IPS-15b (cell line): Measurements from ENCODE around the gene PZP.
"Not testable (repeated sequence)": the region's sequence is repeated elsewhere in the genome, so short reads cannot be mapped to it uniquely, and the experiment has no call there.

Source experiments
- H3K27me3 ChIP-seq: one replicate; pipeline ENCODE4 v1.6.1; 2013; ENCODE audit warnings: low read length; ENCODE audit not compliant: control insufficient read depth, insufficient read depth
- H3K36me3 ChIP-seq: one replicate; pipeline ENCODE4 v1.6.1; 2013; ENCODE audit warnings: low read length; ENCODE audit not compliant: control insufficient read depth, insufficient read depth
- H3K4me1 ChIP-seq: one replicate; pipeline ENCODE4 v1.6.1; 2013; ENCODE audit warnings: mild to moderate bottlenecking, low read length; ENCODE audit not compliant: control insufficient read depth, insufficient read depth
- H3K4me3 ChIP-seq: one replicate; pipeline ENCODE4 v1.5.1; 2013; ENCODE audit warnings: low read depth, low read length
- H3K9ac ChIP-seq: one replicate; pipeline ENCODE4 v1.6.1; 2013; ENCODE audit warnings: low read depth, mild to moderate bottlenecking, low read length
- H3K9me3 ChIP-seq: one replicate; pipeline ENCODE4 v1.6.1; 2013; ENCODE audit warnings: mild to moderate bottlenecking, low read length; ENCODE audit not compliant: control insufficient read depth, insufficient read depth

The PZP gene

DNA sequence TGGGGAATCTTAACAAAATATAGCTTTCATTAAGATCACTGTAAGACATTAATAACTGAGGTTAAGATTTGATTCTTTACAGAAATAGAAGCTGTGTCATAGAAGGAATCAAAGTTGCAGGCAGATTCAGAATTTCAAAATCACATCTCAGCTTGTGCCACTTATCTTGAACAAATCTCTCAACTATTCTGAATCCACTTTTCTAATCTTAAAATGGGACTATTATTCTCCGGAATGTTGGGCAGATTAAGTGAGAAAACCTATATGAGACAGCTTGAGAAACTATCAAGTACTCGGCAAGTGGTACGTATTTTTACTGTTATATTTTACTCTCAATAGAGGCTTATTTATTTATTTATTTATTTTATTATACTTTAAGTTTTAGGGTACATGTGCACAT is 28.4 kb downstream of the PZP start:
- no peaks in the 10 kb centered on the region for H3K36me3 ChIP-seq
- no peaks in the 10 kb centered on the region for H3K4me1 ChIP-seq
- no peak overlapping the region for H3K4me3 ChIP-seq
- no peak overlapping the region for H3K9ac ChIP-seq
- no peaks in the 10 kb centered on the region for H3K9me3 ChIP-seq
- no peaks in the 10 kb centered on the region for H3K27me3 ChIP-seq

DNA sequence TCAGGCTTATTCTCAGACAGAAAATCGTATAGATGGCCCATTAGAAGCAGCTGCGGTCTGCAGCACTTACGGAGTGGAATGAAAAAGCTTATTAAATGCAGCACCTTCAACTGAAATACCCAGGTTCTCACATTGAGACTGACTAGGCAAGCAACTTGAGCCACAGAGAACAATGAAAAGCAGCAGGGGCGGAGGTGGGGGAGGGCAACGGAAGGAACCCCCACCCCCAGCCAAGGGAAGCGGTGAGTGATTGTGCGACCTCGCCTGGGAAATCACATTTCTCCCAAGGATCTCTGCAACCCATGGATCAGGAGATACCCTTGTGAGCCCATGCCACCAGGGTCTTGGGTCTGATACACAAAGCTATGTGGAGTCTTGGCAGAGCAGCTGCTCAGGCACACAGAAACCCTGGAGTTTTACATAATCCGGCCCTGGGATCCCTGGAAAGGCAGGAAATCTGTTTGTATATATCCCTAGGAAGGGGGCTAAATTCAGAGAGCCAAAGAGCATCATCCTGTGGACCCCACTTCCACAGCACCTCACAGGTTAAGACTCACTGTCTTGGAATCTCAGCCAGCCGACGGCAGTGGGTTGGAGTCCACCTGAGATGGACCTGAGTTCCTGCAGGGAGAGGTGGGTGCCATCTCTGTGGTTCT is 38.1 kb downstream of the PZP start:
- Histone ChIP-seq H3K9me3 (no peaks in the 10 kb centered on the region), H3K4me3 (peak overlapping the region; percentile 14), H3K9ac (no peak overlapping the region)

DNA sequence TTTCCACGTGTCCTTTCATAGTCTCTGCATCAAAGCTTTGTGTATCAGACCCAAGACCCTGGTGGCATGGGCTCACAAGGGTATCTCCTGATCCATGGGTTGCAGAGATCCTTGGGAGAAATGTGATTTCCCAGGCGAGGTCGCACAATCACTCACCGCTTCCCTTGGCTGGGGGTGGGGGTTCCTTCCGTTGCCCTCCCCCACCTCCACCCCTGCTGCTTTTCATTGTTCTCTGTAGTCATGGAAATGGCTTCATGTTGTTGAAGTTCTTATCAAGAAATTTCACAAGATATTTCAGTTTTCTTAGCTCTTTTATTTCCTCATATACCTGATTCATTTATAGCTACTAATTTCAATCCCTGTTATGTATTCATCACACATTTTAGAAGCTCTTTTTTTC is 40.9 kb downstream of the PZP start:
- not testable (repeated sequence) for H3K9ac ChIP-seq, H3K4me3 ChIP-seq, H3K36me3 ChIP-seq, H3K9me3 ChIP-seq, H3K27me3 ChIP-seq
- H3K4me1 ChIP-seq = peaks cover 16% of the 10 kb centered on the region

More for the DNA sequence above, 38.1 kb downstream of the PZP start:
- H3K27me3 ChIP-seq = no peaks in the 10 kb centered on the region
- peaks cover 16% of the 10 kb centered on the region for H3K4me1 ChIP-seq
- H3K36me3 ChIP-seq = no peaks in the 10 kb centered on the region

DNA sequence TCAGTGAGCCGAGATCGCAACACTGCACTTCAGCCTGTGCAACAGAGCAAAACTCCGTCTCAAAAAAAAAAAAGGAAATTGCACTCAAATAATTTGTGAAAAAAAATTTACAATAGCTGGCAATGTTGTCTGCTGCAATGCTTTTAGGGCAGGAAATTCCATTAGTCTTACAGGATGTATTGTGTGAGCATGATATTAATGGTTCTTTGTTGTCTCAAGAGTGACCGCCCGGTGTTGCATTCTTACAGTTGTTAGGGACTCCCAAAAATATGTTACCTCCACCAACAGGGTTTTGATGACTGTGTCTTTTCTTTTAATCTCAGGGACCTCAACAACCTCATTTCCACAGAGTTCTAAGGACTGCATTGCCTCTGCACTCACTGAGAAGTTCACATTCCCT is 44.8 kb downstream of the PZP start:
- Histone ChIP-seq H3K4me1 (peaks cover 3% of the 10 kb centered on the region), H3K9me3 (no peaks in the 10 kb centered on the region), H3K27me3 (no peaks in the 10 kb centered on the region), H3K9ac (no peak overlapping the region), H3K36me3 (no peaks in the 10 kb centered on the region), H3K4me3 (no peak overlapping the region)

DNA sequence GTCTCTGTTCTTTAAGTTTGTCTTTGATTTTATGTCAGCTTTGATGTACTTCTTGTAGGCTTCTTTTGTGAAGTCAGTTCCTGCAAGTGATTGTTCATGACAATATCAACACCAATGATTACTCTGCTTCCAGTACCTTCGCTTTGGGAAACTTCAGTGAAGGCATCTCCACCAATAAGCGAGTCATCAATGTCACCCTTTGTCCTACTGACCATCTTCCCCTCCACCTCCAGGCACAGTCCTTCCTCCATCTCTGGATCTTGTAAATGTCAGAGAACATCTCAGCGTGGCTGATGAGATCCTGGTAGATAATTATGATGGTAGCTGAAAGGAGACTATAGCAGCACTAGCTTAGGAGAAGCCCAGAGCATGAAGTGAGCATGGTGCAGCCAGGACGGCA is 52.1 kb downstream of the PZP start:
- H3K27me3 ChIP-seq = no peaks in the 10 kb centered on the region
- H3K4me3 ChIP-seq = no peak overlapping the region
- H3K9me3 ChIP-seq = no peaks in the 10 kb centered on the region
- no peaks in the 10 kb centered on the region for H3K36me3 ChIP-seq
- H3K4me1 ChIP-seq = no peaks in the 10 kb centered on the region
- no peak overlapping the region for H3K9ac ChIP-seq

DNA sequence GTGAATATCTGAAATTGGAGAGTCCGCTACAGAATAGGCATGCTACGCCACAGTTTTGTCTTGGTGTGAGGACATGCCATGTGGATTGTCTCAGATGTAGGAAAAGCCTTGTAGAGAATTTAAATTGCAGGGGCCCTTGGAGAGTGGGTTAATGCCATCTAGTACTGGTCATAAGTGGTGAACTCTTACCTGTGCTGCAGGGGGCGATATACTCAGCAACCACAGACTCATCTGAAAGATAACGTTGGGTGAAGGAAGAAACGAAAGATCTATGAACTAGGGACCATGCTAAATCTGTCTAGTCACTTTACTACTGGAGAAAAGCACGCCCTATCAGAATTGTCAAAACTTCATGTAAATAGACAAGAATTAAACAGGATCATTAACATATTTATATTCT is 58.8 kb downstream of the PZP start:
- Histone ChIP-seq H3K9me3 (no peaks in the 10 kb centered on the region), H3K27me3 (no peaks in the 10 kb centered on the region), H3K4me3 (no peak overlapping the region), H3K9ac (no peak overlapping the region), H3K4me1 (no peaks in the 10 kb centered on the region), H3K36me3 (no peaks in the 10 kb centered on the region)

DNA sequence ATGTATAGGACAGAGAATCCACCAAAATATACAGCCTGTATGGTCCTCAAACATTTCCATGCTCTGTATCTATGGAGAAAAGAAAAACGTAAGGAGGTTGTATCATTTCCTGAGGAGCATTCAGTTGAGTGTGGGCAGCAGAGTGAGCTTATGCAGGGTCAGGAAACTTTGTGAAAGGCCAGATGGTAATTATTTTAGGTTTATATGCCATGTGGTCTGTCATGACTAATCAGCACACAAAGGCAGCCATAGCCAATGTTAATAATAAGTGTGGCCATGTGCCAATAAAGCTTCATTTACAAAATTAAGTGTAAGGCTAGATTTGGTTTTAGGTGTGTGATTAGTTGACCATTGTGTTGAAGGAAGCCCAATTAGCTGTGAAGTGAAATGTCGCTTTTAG is 59.3 kb downstream of the PZP start:
- H3K27me3 ChIP-seq = no peaks in the 10 kb centered on the region
- H3K4me3 ChIP-seq = no peak overlapping the region
- H3K9ac ChIP-seq = no peak overlapping the region
- no peaks in the 10 kb centered on the region for H3K4me1 ChIP-seq
- no peaks in the 10 kb centered on the region for H3K36me3 ChIP-seq
- no peaks in the 10 kb centered on the region for H3K9me3 ChIP-seq

DNA sequence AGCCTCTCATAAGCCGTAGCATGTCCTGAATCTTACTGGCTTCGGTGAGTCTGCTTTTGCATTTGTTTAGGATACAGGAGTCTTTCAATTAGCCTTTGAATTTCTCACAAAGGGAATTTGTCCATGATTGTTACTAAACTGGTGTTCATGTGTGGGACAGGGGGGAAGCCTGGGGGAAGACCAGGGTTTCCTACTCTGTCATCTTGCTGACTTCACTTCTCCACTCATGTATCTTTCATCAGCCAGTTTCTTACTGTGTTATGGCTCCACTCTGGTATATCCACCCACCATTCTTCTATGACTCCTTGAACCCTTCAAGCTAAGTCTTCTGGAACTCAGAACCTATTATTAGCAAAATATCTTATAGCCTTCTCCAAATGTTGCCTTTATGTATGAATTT is 60.7 kb downstream of the PZP start:
- no peak overlapping the region for H3K9ac ChIP-seq
- no peak overlapping the region for H3K4me3 ChIP-seq
- no peaks in the 10 kb centered on the region for H3K36me3 ChIP-seq
- peaks cover 7% of the 10 kb centered on the region for H3K9me3 ChIP-seq
- no peaks in the 10 kb centered on the region for H3K27me3 ChIP-seq
- H3K4me1 ChIP-seq = no peaks in the 10 kb centered on the region

DNA sequence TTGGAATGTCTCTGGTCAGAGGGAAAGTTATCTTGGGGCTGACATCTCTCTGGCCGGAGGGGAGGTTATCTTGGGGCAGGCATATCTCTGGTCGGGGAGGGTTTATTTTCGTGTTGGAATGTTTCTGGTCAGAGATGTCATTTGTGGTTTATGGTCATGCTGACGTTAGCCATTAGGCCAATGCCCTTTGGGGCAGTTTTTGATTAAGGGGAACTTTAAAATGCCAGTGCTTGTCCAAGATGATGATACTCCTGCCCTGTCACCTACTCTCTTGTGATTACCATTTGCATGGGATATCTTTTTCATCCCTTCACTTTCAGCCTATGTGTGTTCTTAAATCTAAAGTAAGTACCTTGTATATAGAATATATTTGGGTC is 63.5 kb downstream of the PZP start:
- Histone ChIP-seq H3K4me3 (no peak overlapping the region), H3K4me1 (no peaks in the 10 kb centered on the region), H3K36me3 (no peaks in the 10 kb centered on the region), H3K9me3 (peaks cover 7% of the 10 kb centered on the region), H3K9ac (no peak overlapping the region), H3K27me3 (no peaks in the 10 kb centered on the region)

DNA sequence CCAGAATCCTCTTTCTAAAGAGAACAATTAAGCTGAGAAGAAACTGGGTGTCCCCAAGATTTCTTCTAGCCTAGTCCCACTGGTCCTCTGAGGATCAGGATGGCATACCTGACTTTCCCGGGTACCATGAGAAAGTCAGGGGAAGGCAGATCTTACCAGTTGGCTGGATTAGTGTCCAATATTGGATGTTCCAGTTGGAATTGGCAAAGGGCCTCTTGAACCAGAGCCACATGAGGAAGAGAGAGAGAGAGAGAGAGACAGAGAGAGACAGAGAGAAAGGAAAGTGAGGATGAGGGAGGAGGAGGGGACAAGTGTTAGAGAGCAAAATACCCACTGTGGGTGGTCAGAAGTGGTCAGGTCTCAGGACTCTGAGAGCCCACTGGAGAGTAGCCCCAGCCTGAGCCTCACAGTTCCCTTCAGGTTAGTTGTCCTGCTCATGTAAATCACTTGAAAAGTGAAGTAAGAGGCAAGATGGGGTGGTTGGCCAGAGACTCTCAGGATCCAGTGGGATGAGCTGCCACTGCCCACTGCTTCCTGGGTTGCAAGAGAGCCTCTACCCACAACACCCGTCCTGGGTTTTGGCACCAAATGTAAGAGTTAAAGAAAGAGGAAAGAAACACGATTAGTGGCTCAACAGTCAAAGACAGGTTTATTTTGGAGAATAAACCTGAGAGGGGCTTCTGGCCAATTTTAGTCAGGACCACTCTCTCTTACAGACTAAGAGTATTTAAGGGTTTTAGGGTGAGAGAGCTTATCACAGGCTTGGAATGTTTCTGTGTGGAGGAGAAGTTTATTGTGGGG is 64.1 kb downstream of the PZP start:
- H3K4me1 ChIP-seq = no peaks in the 10 kb centered on the region
- H3K4me3 ChIP-seq = no peak overlapping the region
- no peaks in the 10 kb centered on the region for H3K36me3 ChIP-seq
- no peaks in the 10 kb centered on the region for H3K27me3 ChIP-seq
- no peak overlapping the region for H3K9ac ChIP-seq
- H3K9me3 ChIP-seq = peaks cover 7% of the 10 kb centered on the region

DNA sequence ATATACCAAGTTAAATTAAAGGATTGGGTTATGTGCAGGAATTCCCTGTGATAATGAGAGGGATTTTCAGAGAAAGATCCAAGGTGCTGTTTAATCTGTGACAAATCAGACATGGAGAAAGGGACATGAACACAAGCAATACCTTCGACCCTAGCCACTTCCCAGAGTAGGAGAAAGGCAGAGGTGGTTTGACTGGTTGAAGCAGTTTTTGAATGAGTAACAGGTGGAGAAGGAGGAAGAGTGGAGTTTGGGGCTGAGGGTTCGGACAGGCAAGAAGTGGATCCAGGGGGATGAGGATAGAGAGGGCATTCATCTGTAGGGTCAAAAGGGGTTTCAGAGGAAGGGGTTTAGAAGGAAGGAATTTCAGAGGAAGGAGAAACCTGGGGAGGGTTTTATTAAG is 65.1 kb downstream of the PZP start:
- no peaks in the 10 kb centered on the region for H3K27me3 ChIP-seq
- H3K36me3 ChIP-seq = no peaks in the 10 kb centered on the region
- peaks cover 7% of the 10 kb centered on the region for H3K9me3 ChIP-seq
- no peak overlapping the region for H3K4me3 ChIP-seq
- no peak overlapping the region for H3K9ac ChIP-seq
- no peaks in the 10 kb centered on the region for H3K4me1 ChIP-seq

DNA sequence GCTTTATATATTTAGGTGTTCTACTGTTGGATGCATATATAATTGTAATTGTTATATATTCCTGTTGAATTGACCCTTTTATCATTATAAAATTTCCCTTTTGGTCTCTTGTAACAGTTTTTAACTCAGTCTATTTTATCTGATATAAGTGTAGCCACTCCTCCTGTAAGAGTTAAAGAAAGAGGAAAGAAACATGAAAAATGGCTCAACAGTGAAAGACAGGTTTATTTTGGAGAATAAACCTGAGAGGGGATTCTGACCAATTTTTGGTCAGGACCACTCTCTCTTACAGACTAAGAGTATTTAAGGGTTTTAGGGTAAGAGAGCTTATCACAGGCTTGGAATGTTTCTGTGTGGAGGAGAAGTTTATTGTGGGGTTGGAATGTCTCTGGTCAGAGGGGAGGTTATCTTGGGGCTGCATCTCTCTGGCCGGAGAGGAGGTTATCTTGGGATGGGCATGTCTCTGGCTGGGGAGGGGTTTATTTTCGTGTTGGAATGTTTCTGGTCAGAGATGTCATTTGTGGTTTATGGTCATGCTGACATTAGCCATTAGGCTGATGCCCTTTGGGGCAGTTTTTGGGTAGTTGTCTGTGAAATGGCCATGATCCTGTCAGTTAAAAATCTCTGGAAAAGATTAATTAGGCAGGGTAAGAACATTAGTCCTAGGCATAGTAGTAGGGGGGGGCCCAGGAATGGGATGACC is 68.5 kb downstream of the PZP start:
- not testable (repeated sequence) for H3K9ac ChIP-seq, H3K4me1 ChIP-seq, H3K9me3 ChIP-seq, H3K36me3 ChIP-seq, H3K27me3 ChIP-seq, H3K4me3 ChIP-seq
